K562 (cell line): Measurements from ENCODE around the gene C22orf39. TPM values are rescaled to one million over a fixed set of nuclear protein-coding genes. Genes with fewer than 3 reads are reported as not detected.

Experiments
- ATAC-seq: fragments of 200-7000 bp; cut with Tn5 transposase; 3 replicates; pipeline ENCODE4 v1.9.1; 2020; ENCODE audit warnings: moderate library complexity
- BruUV-seq: library from RNA; stranded (reverse); fragments of 400-500 nt; replicated peaks from 2 replicates; lab custom pipeline; 2021; lab: Mats Ljungman, UMichigan
- CTCF ChIA-PET: fragments of 300-600 bp; formaldehyde crosslinking; extraction: SDS; loops from one replicate; lab custom pipeline; 2021; ENCODE audit warnings: low intra/inter-chr PET ratio; lab: Yijun Ruan, JAX
- POLR2A ChIA-PET: fragments of 300-600, 350-650 bp; sonication (Branson Sonifier 250); formaldehyde crosslinking; extraction: SDS; loops from one replicate; lab custom pipeline; 2021; ENCODE audit warnings: antibody characterized with exemption, inconsistent platforms; lab: Yijun Ruan, JAX
- DNase-seq, 4 experiments: peaks; one replicate each; pipeline versions ENCODE4 v3.0.0 to v3.0.0-alpha.2; 2011 to 2018; ENCODE audit warnings: low spot score in 3 of 4, mixed read lengths in 3 of 4; ENCODE audit errors: extremely low read depth in 1 of 4
- FAIRE-seq: peaks from 2 replicates; lab custom pipeline; 2011; peaks lifted over from hg19 to GRCh38; lab: Jason Lieb, UNC
- H2AFZ ChIP-seq: 2 replicates; pipeline ENCODE4 v1.6.0; 2011; ENCODE audit warnings: low read depth, low read length, control low read depth, inconsistent platforms
- H3K27ac ChIP-seq: fragments of 200-600 bp; 3 replicates; pipeline ENCODE4 v1.8.0; 2011; ENCODE audit warnings: low read depth, mild to moderate bottlenecking, control low read depth, inconsistent platforms, low read length, moderate library complexity, mixed read lengths; ENCODE audit errors: extremely low read depth
- H3K27me3 ChIP-seq, 2 experiments: fragments of 300-600 bp in 1 of 2; 2 replicates in 1 of 2; 3 replicates in 1 of 2; pipeline versions ENCODE4 v1.6.0 to v1.8.0; 2011; ENCODE audit warnings: inconsistent platforms in 2 of 2, low read length in 2 of 2, mild to moderate bottlenecking in 1 of 2, mixed read lengths in 1 of 2, moderate library complexity in 1 of 2; ENCODE audit not compliant: control insufficient read depth in 2 of 2, insufficient read depth in 2 of 2
- H3K36me3 ChIP-seq: fragments of 300-600 bp; 3 replicates; pipeline ENCODE4 v1.8.0; 2011; ENCODE audit warnings: mild to moderate bottlenecking, low read length, inconsistent platforms; ENCODE audit not compliant: control insufficient read depth, insufficient read depth
- H3K4me1 ChIP-seq, 2 experiments: fragments of 200-600 bp in 1 of 2; replicated peaks in 1 of 2; 2 replicates in 1 of 2; 3 replicates in 1 of 2; pipeline versions ENCODE4 v1.5.1 to v1.8.0; 2011; ENCODE audit warnings: inconsistent platforms in 2 of 2, low read length in 2 of 2, mild to moderate bottlenecking in 1 of 2, mixed read lengths in 1 of 2, moderate library complexity in 1 of 2; ENCODE audit not compliant: control insufficient read depth in 2 of 2, insufficient read depth in 2 of 2
- H3K4me2 ChIP-seq: 2 replicates; pipeline ENCODE4 v1.6.1; 2011; ENCODE audit warnings: low read length, control low read depth, inconsistent platforms, mixed read lengths; ENCODE audit not compliant: insufficient read depth
- H3K4me3 ChIP-seq: fragments of 200-600 bp; sonication (generic), shearing (Covaris generic); 2 replicates; pipeline ENCODE4 v1.5.1; 2016; ENCODE audit warnings: control low read depth, inconsistent platforms
- H3K79me2 ChIP-seq: fragments of 200-600 bp; 3 replicates; pipeline ENCODE4 v1.8.0; 2011; ENCODE audit warnings: low read length, inconsistent platforms; ENCODE audit not compliant: control insufficient read depth, insufficient read depth
- H3K9ac ChIP-seq, 2 experiments: 2 replicates each; pipeline versions ENCODE4 v1.6.0 to v1.6.1; 2011; ENCODE audit warnings: low read depth in 2 of 2, low read length in 2 of 2, control low read depth in 1 of 2, inconsistent platforms in 1 of 2, mild to moderate bottlenecking in 1 of 2, mixed read lengths in 1 of 2; ENCODE audit not compliant: insufficient read depth in 1 of 2
- H3K9me1 ChIP-seq: one replicate; pipeline ENCODE4 v1.6.0; 2011; ENCODE audit warnings: inconsistent platforms, mild to moderate bottlenecking, low read length, moderate library complexity; ENCODE audit not compliant: control insufficient read depth, insufficient read depth
- H3K9me3 ChIP-seq: replicated peaks from 2 replicates; pipeline ENCODE4 v1.5.1; 2011; ENCODE audit warnings: low read depth, low read length, inconsistent platforms; ENCODE audit not compliant: control insufficient read depth, insufficient read depth
- H4K20me1 ChIP-seq: replicated peaks from 2 replicates; pipeline ENCODE4 v1.6.1; 2011; ENCODE audit warnings: low read length, inconsistent platforms, mixed read lengths; ENCODE audit not compliant: control insufficient read depth, insufficient read depth
- ARID3A ChIP-seq: IDR thresholded peaks from 2 replicates; pipeline ENCODE4 v1.6.1; 2012; ENCODE audit warnings: low read depth, low read length, improper control_type of control experiment, borderline replicate concordance
- CBX8 ChIP-seq: fragments of 200-600 bp; sonication (generic); IDR thresholded peaks from 2 replicates; pipeline ENCODE4 v1.6.1; 2012; ENCODE audit warnings: borderline replicate concordance, mixed run types, low read depth, mild to moderate bottlenecking, moderate library complexity, mixed read lengths, low read length, control low read depth, inconsistent platforms; ENCODE audit not compliant: poor library complexity, severe bottlenecking; ENCODE audit errors: extremely low read depth
- GATAD2A ChIP-seq: fragments of 450-650 bp; IDR thresholded peaks from 2 replicates; pipeline ENCODE4 v1.6.1; 2017
- KHSRP ChIP-seq: fragments of 450-650 bp; IDR thresholded peaks from 2 replicates; pipeline ENCODE4 v1.6.1; 2017
- MAX ChIP-seq: sonication (generic); formaldehyde crosslinking; IDR thresholded peaks from 2 replicates; pipeline ENCODE4 v1.9.0; 2022; ENCODE audit warnings: mild to moderate bottlenecking, missing genetic modification reagents
- MBD2 ChIP-seq: sonication (generic); IDR thresholded peaks from 2 replicates; pipeline ENCODE4 v1.6.1; 2016; ENCODE audit warnings: low read depth, borderline replicate concordance
- NONO ChIP-seq, 2 experiments: fragments of 200-400 bp in 1 of 2; fragments of 450-650 bp in 1 of 2; formaldehyde crosslinking in 1 of 2; IDR thresholded peaks; 2 replicates each; pipeline ENCODE4 v1.6.1; 2017; ENCODE audit warnings: low read depth in 2 of 2, mild to moderate bottlenecking in 2 of 2, moderate library complexity in 2 of 2, low read length in 1 of 2
- NR2F6 ChIP-seq: fragments of 450-650 bp; formaldehyde crosslinking; IDR thresholded peaks from 2 replicates; pipeline ENCODE4 v1.4.0; 2020; ENCODE audit warnings: mild to moderate bottlenecking
- POLR3A ChIP-seq: IDR thresholded peaks from 2 replicates; pipeline ENCODE4 v1.6.1; 2011; ENCODE audit warnings: borderline replicate concordance, mild to moderate bottlenecking, moderate library complexity; ENCODE audit not compliant: insufficient read length, insufficient read depth; ENCODE audit errors: extremely low read depth
- RBM17 ChIP-seq: fragments of 200-400 bp; formaldehyde crosslinking; IDR thresholded peaks from 2 replicates; pipeline ENCODE4 v1.6.1; 2017; ENCODE audit warnings: low read depth, mild to moderate bottlenecking, low read length, borderline replicate concordance
- SAFB ChIP-seq: fragments of 200-400 bp; formaldehyde crosslinking; IDR thresholded peaks from 2 replicates; pipeline ENCODE4 v1.6.1; 2017; ENCODE audit warnings: low read depth, low read length, borderline replicate concordance
- TEAD4 ChIP-seq, 2 experiments: sonication (generic) in 1 of 2; formaldehyde crosslinking in 1 of 2; IDR thresholded peaks; 2 replicates each; pipeline versions ENCODE4 v1.6.1 to v1.8.0; 2012 to 2022; ENCODE audit warnings: borderline replicate concordance in 1 of 2, inconsistent platforms in 1 of 2, low read length in 1 of 2, mild to moderate bottlenecking in 1 of 2, missing genetic modification reagents in 1 of 2
- XRCC3 ChIP-seq: fragments of 450-650 bp; IDR thresholded peaks from 2 replicates; pipeline ENCODE4 v1.6.1; 2017; ENCODE audit warnings: mild to moderate bottlenecking, moderate library complexity
- XRCC4 ChIP-seq: IDR thresholded peaks from one replicate; pipeline ENCODE4 v1.6.1; 2011; ENCODE audit not compliant: insufficient read depth, insufficient read length; ENCODE audit errors: extremely low read depth
- ZBTB1 ChIP-seq: sonication (generic); formaldehyde crosslinking; IDR thresholded peaks from 2 replicates; pipeline ENCODE4 v1.8.1; 2023; ENCODE audit warnings: missing genetic modification reagents, low read depth, mild to moderate bottlenecking, borderline replicate concordance
- ZC3H4 ChIP-seq: sonication (generic); formaldehyde crosslinking; IDR thresholded peaks from 2 replicates; pipeline ENCODE4 v1.9.0; 2021; ENCODE audit warnings: missing genetic modification reagents, borderline replicate concordance
- ZNF282 ChIP-seq: sonication (generic); formaldehyde crosslinking; IDR thresholded peaks from 2 replicates; pipeline ENCODE4 v1.8.1; 2023; ENCODE audit warnings: missing genetic modification reagents
- ZNF507 ChIP-seq: conservative IDR thresholded peaks from 2 replicates; pipeline ENCODE4 v1.6.1; 2017; ENCODE audit warnings: missing genetic modification characterization, missing compliant biosample characterization
- ZNF589 ChIP-seq: fragments of 200-800 bp; sonication (Bioruptor generic); IDR thresholded peaks from 2 replicates; pipeline ENCODE4 v1.6.1; 2016; ENCODE audit warnings: low read depth, missing genetic modification characterization, missing compliant biosample characterization
- ZNF830 ChIP-seq: fragments of 250-450 bp; sonication (Bioruptor Pico); IDR thresholded peaks from 2 replicates; pipeline ENCODE4 v1.5.0; 2021; ENCODE audit warnings: mild to moderate bottlenecking
- WGBS: fragments of 100-300 bp; shearing (Covaris generic); methylation state at CpG from one replicate; pipeline ENCODE4 v1.1.6; 2016; ENCODE audit warnings: low coverage, mixed read lengths; ENCODE audit not compliant: insufficient coverage; ENCODE audit errors: missing lambda C conversion rate; 5-methylcytosine and 5-hydroxymethylcytosine counted together
- in situ Hi-C: fragments of 300-500 bp; cut with MboI; formaldehyde crosslinking; loops from 4 replicates; pipeline ENCODE4 v1.15.0; 2018; ENCODE audit warnings: inconsistent platforms, mixed read lengths
- intact Hi-C: fragments of 100-400 bp; cut with micrococcal nuclease; formaldehyde crosslinking; loops from 2 replicates; pipeline ENCODE4 v1.14.2; 2022
- polyA plus RNA-seq, 8 experiments: library from polyadenylated mRNA; depleted of rRNA in 4 of 8; stranded (reverse) in 5 of 8; unstranded in 3 of 8; fragments of >200 nt; fragmentation: Nextera tagmentation in 2 of 8; fragmentation: Illumina TruSeq in 1 of 8; extraction: Ambion mirVana in 2 of 8; extraction: Trizol in 1 of 8; gene quantifications; 2 replicates each; pipeline versions ENCODE4 v1.2.1 to v1.2.3, GENCODE V29; 2011 to 2014; ENCODE audit warnings: inconsistent platforms in 1 of 8, missing spikeins in 1 of 8
- total RNA-seq, 7 experiments: library from RNA; depleted of rRNA in 6 of 7; stranded (reverse); fragments of >200 nt in 6 of 7; fragmentation: Illumina TruSeq in 2 of 7; extraction: Trizol in 2 of 7; gene quantifications; 2 replicates each; pipeline versions ENCODE4 v1.2.1 to v1.2.3, GENCODE V29; 2011 to 2021; ENCODE audit warnings: low replicate concordance in 1 of 7

C22orf39 gene
- total and polyA plus RNA-seq, 9 of the 15 experiments (the other 6 are each of a cell fraction or from before 2014, with no cell fraction given), result 20.4 to 139 (median 66.8) TPM

GRCh38 chr22:19494676-19495173 is 47.2 kb upstream of the C22orf39 start:
- 96% methylated on average over 6 of the region's 6 CpGs for WGBS
- H3K27ac ChIP-seq, result no peak overlapping the region
- in situ Hi-C loops, result no loop called here
- TF ChIP-seq KHSRP (no peak), NONO (IDR thresholded peaks at IDR 0.05; ENCODE audit: low read depth in 2 of 2, low read length in 1 of 2) (no peak), CBX8 (no peak), ZNF282 (CRISPR knock-in tag) (peak; percentile 77; the same call in 1 of the 2 replicates), ZNF507 (tag) (no peak), POLR3A (no peak), XRCC4 (no peak), MBD2 (no peak), GATAD2A (no peak), MAX (peak; percentile 29; the same call in 1 of the 2 replicates), NR2F6 (no peak), SAFB (no peak), RBM17 (no peak), TEAD4 (IDR thresholded peaks at IDR 0.05; ENCODE audit: low read length) (no peak), TEAD4 (CRISPR knock-in tag; IDR thresholded peaks at IDR 0.05; ENCODE audit: borderline replicate concordance) (peak; percentile 68; the same call in 1 of the 2 replicates), ZNF589 (no peak), ZBTB1 (CRISPR knock-in tag) (no peak), ZNF830 (CRISPR knock-in tag) (no peak), ARID3A (no peak), XRCC3 (no peak), ZC3H4 (CRISPR knock-in tag) (0 out of 2 replicates have a peak, but pooled peaks have one; percentile 19)

More at GRCh38 chr22:19494676-19495173, 47.2 kb upstream of the C22orf39 start:
- H3K9me3 ChIP-seq, result no peaks in the 10 kb centered on the region
- CTCF ChIA-PET, result interaction anchor here (3.1 kb wide), 1 partner anchor 135 kb away, joined by 27 read pairs; no protein-coding TSS in a partner anchor
- DNase-seq (no peak), FAIRE-seq (no peak), ATAC-seq (no peak)
- BruUV-seq, result no TSS peak
- H3K4me1 ChIP-seq, result no peaks in the 10 kb centered on the region; a peak in 2 of 5 replicates
- peaks cover 13% of the 10 kb centered on the region for H3K79me2 ChIP-seq
- H3K4me3 ChIP-seq, result no peak overlapping the region
- intact Hi-C loops, result no loop called here
- no peaks in the 10 kb centered on the region; the same call in 1 of the 2 replicates for H4K20me1 ChIP-seq
- no peak overlapping the region for H3K4me2 ChIP-seq
- H2AFZ ChIP-seq, result no peak overlapping the region
- no peaks in the 10 kb centered on the region for H3K9me1 ChIP-seq
- no peak overlapping the region; a peak in 1 of 4 replicates for H3K9ac ChIP-seq
- peaks cover 97% of the 10 kb centered on the region for H3K36me3 ChIP-seq
- no peaks in the 10 kb centered on the region for H3K27me3 ChIP-seq
- POLR2A ChIA-PET, result interaction anchor here (0.5 to 7.8 kb wide), 11 partner anchors 8 to 99 kb away, joined by 3 to 95 read pairs (median 4); partner anchors contain the start of genes CDC45 and UFD1
